A673 (cell line): ENCODE results near the gene BUB1B. TPM values are rescaled to one million over a fixed set of nuclear protein-coding genes. Genes with fewer than 3 reads are reported as not detected.

Source experiments
- BruUV-seq: library from RNA; stranded (reverse); fragments of 400-500 nt; replicated peaks from 2 replicates; lab custom pipeline; 2021; lab: Mats Ljungman, UMichigan
- CTCF ChIA-PET: fragments of 300-600 bp; sonication (Branson Sonifier 250); formaldehyde crosslinking; loops from one replicate; lab custom pipeline; 2022; ENCODE audit warnings: antibody characterized with exemption; lab: Charles Lee
- POLR2A ChIA-PET: fragments of 300-600 bp; sonication (Branson Sonifier 250); formaldehyde crosslinking; loops from one replicate; lab custom pipeline; 2022; ENCODE audit warnings: antibody characterized with exemption; ENCODE audit not compliant: low non-redundant PET; lab: Charles Lee
- DNase-seq: peaks from one replicate; pipeline ENCODE4 v3.0.0-alpha.2; 2015; ENCODE audit warnings: low spot score
- H3K27ac ChIP-seq: fragments of 200-600 bp; sonication (generic); 2 replicates; pipeline ENCODE4 v1.5.1; 2016; ENCODE audit warnings: mixed run types, low read depth, mild to moderate bottlenecking, mixed read lengths, antibody characterized with exemption, low read length; ENCODE audit not compliant: poor library complexity, severe bottlenecking
- H3K27me3 ChIP-seq: fragments of 200-600 bp; sonication (generic); replicated peaks from 2 replicates; pipeline ENCODE4 v1.6.1; 2017; ENCODE audit warnings: mixed run types, low read depth, mild to moderate bottlenecking, mixed read lengths, antibody characterized with exemption, low read length; ENCODE audit not compliant: insufficient read depth, poor library complexity
- H3K36me3 ChIP-seq: fragments of 200-600 bp; sonication (generic); 2 replicates; pipeline ENCODE4 v1.6.1; 2016; ENCODE audit warnings: mixed run types, mild to moderate bottlenecking, mixed read lengths, antibody characterized with exemption, low read length; ENCODE audit not compliant: insufficient read depth, poor library complexity, severe bottlenecking
- H3K4me1 ChIP-seq: fragments of 200-600 bp; sonication (generic); 2 replicates; pipeline ENCODE4 v1.6.1; 2017; ENCODE audit warnings: mixed run types, mild to moderate bottlenecking, mixed read lengths, antibody characterized with exemption, low read length; ENCODE audit not compliant: insufficient read depth, poor library complexity, severe bottlenecking
- H3K4me3 ChIP-seq: fragments of 200-600 bp; sonication (generic); 2 replicates; pipeline ENCODE4 v1.5.1; 2016; ENCODE audit warnings: low read depth, mixed run types, mild to moderate bottlenecking, mixed read lengths, low read length; ENCODE audit not compliant: poor library complexity, severe bottlenecking
- H3K9me3 ChIP-seq: fragments of 200-600 bp; sonication (generic); 2 replicates; pipeline ENCODE4 v1.6.1; 2016; ENCODE audit warnings: mixed run types, low read depth, mild to moderate bottlenecking, mixed read lengths, antibody characterized with exemption, low read length; ENCODE audit not compliant: poor library complexity, severe bottlenecking
- CTCF ChIP-seq: fragments of 300-800, 200-600 bp; sonication (generic); conservative IDR thresholded peaks from 2 replicates; pipeline ENCODE4 v1.5.1; 2017; ENCODE audit warnings: low read depth, mild to moderate bottlenecking, antibody characterized with exemption, low read length, moderate library complexity, mixed read lengths
- EZH2 ChIP-seq: fragments of 200-600 bp; sonication (generic); IDR thresholded peaks from 2 replicates; pipeline ENCODE4 v1.6.1; 2017; ENCODE audit warnings: borderline replicate concordance, low read depth, mild to moderate bottlenecking, mixed read lengths, antibody characterized with exemption, low read length; ENCODE audit not compliant: poor library complexity, severe bottlenecking
- intact Hi-C: fragments of 100-400 bp; cut with micrococcal nuclease; formaldehyde crosslinking; loops from one replicate; pipeline ENCODE4 v1.10.0; 2022; ENCODE audit not compliant: unreplicated experiment
- total RNA-seq: library from RNA; stranded (reverse); gene quantifications from 2 replicates; pipeline ENCODE4 v1.2.3, GENCODE V29; 2021

The BUB1B gene
- total RNA-seq, 1 experiment from 2014 or later, result 196 TPM

- CTCF ChIA-PET, result no interaction called here
- H3K27ac ChIP-seq, result no peak overlapping the region
- POLR2A ChIA-PET, result no interaction called here
- H3K4me3 ChIP-seq, result no peak overlapping the region
- no peak for DNase-seq
- no TSS peak for BruUV-seq
- TF ChIP-seq EZH2 (no peak), CTCF (no peak)
- intact Hi-C loops, result no loop called here
- H3K9me3 ChIP-seq, result no peaks in the 10 kb centered on the region
- no peaks in the 10 kb centered on the region for H3K4me1 ChIP-seq
- peaks cover 94% of the 10 kb centered on the region for H3K36me3 ChIP-seq
- no peaks in the 10 kb centered on the region for H3K27me3 ChIP-seq
These were observed 29.7 kb downstream of the BUB1B start for GRCh38 chr15:40190591-40190990.

DNA sequence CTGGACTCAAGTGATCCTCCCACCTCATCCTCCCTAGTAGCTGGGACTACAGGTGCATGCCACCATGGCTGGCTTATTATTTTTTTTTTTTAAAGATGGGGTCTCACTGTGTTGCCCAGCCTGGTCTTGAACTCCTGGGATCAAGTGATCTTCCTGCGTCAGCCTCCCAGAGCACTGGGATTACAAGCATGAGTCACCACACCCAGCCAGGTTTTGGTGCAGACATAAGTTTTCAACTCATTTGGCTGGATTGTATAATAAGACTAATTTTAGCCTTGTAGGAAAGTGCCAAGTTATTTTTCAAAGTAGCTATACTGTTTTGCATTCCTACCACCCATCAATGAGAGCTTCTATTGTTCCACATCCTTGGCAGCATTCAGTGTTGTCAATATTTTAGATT lies 32.1 kb downstream of the BUB1B start:
- Histone ChIP-seq H3K36me3 (peaks cover 96% of the 10 kb centered on the region), H3K4me3 (no peak overlapping the region), H3K27ac (no peak overlapping the region), H3K9me3 (no peaks in the 10 kb centered on the region), H3K4me1 (no peaks in the 10 kb centered on the region), H3K27me3 (no peaks in the 10 kb centered on the region)
- BruUV-seq, result no TSS peak
- POLR2A ChIA-PET, result no interaction called here
- CTCF ChIA-PET, result interaction anchor here (0.7 kb wide), 1 partner anchor 36 kb away, joined by 16 read pairs; no protein-coding TSS in a partner anchor
- DNase-seq, result peak; percentile 10
- TF ChIP-seq CTCF (no peak), EZH2 (no peak)
- intact Hi-C loops, result no loop called here

GRCh38 chr15:40197434-40197833 lies 36.6 kb downstream of the BUB1B start:
- intact Hi-C loops, result no loop called here
- no peak for DNase-seq
- Histone ChIP-seq H3K36me3 (peaks cover 94% of the 10 kb centered on the region), H3K9me3 (no peaks in the 10 kb centered on the region), H3K4me1 (no peaks in the 10 kb centered on the region), H3K4me3 (no peak overlapping the region), H3K27ac (no peak overlapping the region), H3K27me3 (no peaks in the 10 kb centered on the region)
- TF ChIP-seq EZH2, result no peak
- TF ChIP-seq CTCF, result no peak
- CTCF ChIA-PET, result no interaction called here
- BruUV-seq, result no TSS peak
- POLR2A ChIA-PET, result no interaction called here
